K562 (cell line): ENCODE data around the gene NAA15. TPM values are rescaled to one million over a fixed set of nuclear protein-coding genes. Genes with fewer than 3 reads are reported as not detected.

Source experiments
- ATAC-seq: fragments of 200-7000 bp; cut with Tn5 transposase; 3 replicates; pipeline ENCODE4 v1.9.1; 2020; ENCODE audit warnings: moderate library complexity
- BruUV-seq: library from RNA; stranded (reverse); fragments of 400-500 nt; replicated peaks from 2 replicates; lab custom pipeline; 2021; lab: Mats Ljungman, UMichigan
- CTCF ChIA-PET: fragments of 300-600 bp; formaldehyde crosslinking; extraction: SDS; loops from one replicate; lab custom pipeline; 2021; ENCODE audit warnings: low intra/inter-chr PET ratio; lab: Yijun Ruan, JAX
- POLR2A ChIA-PET: fragments of 300-600, 350-650 bp; sonication (Branson Sonifier 250); formaldehyde crosslinking; extraction: SDS; loops from one replicate; lab custom pipeline; 2021; ENCODE audit warnings: antibody characterized with exemption, inconsistent platforms; lab: Yijun Ruan, JAX
- DNase-seq, 4 experiments: peaks; one replicate each; pipeline versions ENCODE4 v3.0.0 to v3.0.0-alpha.2; 2011 to 2018; ENCODE audit warnings: low spot score in 3 of 4, mixed read lengths in 3 of 4; ENCODE audit errors: extremely low read depth in 1 of 4
- FAIRE-seq: peaks from 2 replicates; lab custom pipeline; 2011; peaks lifted over from hg19 to GRCh38; lab: Jason Lieb, UNC
- H2AFZ ChIP-seq: 2 replicates; pipeline ENCODE4 v1.6.0; 2011; ENCODE audit warnings: low read depth, low read length, control low read depth, inconsistent platforms
- H3K27ac ChIP-seq: fragments of 200-600 bp; 3 replicates; pipeline ENCODE4 v1.8.0; 2011; ENCODE audit warnings: low read depth, mild to moderate bottlenecking, control low read depth, inconsistent platforms, low read length, moderate library complexity, mixed read lengths; ENCODE audit errors: extremely low read depth
- H3K27me3 ChIP-seq, 2 experiments: fragments of 300-600 bp in 1 of 2; 2 replicates in 1 of 2; 3 replicates in 1 of 2; pipeline versions ENCODE4 v1.6.0 to v1.8.0; 2011; ENCODE audit warnings: inconsistent platforms in 2 of 2, low read length in 2 of 2, mild to moderate bottlenecking in 1 of 2, mixed read lengths in 1 of 2, moderate library complexity in 1 of 2; ENCODE audit not compliant: control insufficient read depth in 2 of 2, insufficient read depth in 2 of 2
- H3K36me3 ChIP-seq: fragments of 300-600 bp; 3 replicates; pipeline ENCODE4 v1.8.0; 2011; ENCODE audit warnings: mild to moderate bottlenecking, low read length, inconsistent platforms; ENCODE audit not compliant: control insufficient read depth, insufficient read depth
- H3K4me1 ChIP-seq, 2 experiments: fragments of 200-600 bp in 1 of 2; replicated peaks in 1 of 2; 2 replicates in 1 of 2; 3 replicates in 1 of 2; pipeline versions ENCODE4 v1.5.1 to v1.8.0; 2011; ENCODE audit warnings: inconsistent platforms in 2 of 2, low read length in 2 of 2, mild to moderate bottlenecking in 1 of 2, mixed read lengths in 1 of 2, moderate library complexity in 1 of 2; ENCODE audit not compliant: control insufficient read depth in 2 of 2, insufficient read depth in 2 of 2
- H3K4me2 ChIP-seq: 2 replicates; pipeline ENCODE4 v1.6.1; 2011; ENCODE audit warnings: low read length, control low read depth, inconsistent platforms, mixed read lengths; ENCODE audit not compliant: insufficient read depth
- H3K4me3 ChIP-seq: fragments of 200-600 bp; sonication (generic), shearing (Covaris generic); 2 replicates; pipeline ENCODE4 v1.5.1; 2016; ENCODE audit warnings: control low read depth, inconsistent platforms
- H3K79me2 ChIP-seq: fragments of 200-600 bp; 3 replicates; pipeline ENCODE4 v1.8.0; 2011; ENCODE audit warnings: low read length, inconsistent platforms; ENCODE audit not compliant: control insufficient read depth, insufficient read depth
- H3K9ac ChIP-seq, 2 experiments: 2 replicates each; pipeline versions ENCODE4 v1.6.0 to v1.6.1; 2011; ENCODE audit warnings: low read depth in 2 of 2, low read length in 2 of 2, control low read depth in 1 of 2, inconsistent platforms in 1 of 2, mild to moderate bottlenecking in 1 of 2, mixed read lengths in 1 of 2; ENCODE audit not compliant: insufficient read depth in 1 of 2
- H3K9me1 ChIP-seq: one replicate; pipeline ENCODE4 v1.6.0; 2011; ENCODE audit warnings: inconsistent platforms, mild to moderate bottlenecking, low read length, moderate library complexity; ENCODE audit not compliant: control insufficient read depth, insufficient read depth
- H3K9me3 ChIP-seq: replicated peaks from 2 replicates; pipeline ENCODE4 v1.5.1; 2011; ENCODE audit warnings: low read depth, low read length, inconsistent platforms; ENCODE audit not compliant: control insufficient read depth, insufficient read depth
- H4K20me1 ChIP-seq: replicated peaks from 2 replicates; pipeline ENCODE4 v1.6.1; 2011; ENCODE audit warnings: low read length, inconsistent platforms, mixed read lengths; ENCODE audit not compliant: control insufficient read depth, insufficient read depth
- ARID3B ChIP-seq: fragments of 250-450 bp; sonication (Bioruptor Pico); IDR thresholded peaks from 2 replicates; pipeline ENCODE4 v1.4.0; 2020; ENCODE audit warnings: borderline replicate concordance
- E2F4 ChIP-seq: sonication (generic); formaldehyde crosslinking; IDR thresholded peaks from 2 replicates; pipeline ENCODE4 v1.8.0; 2022; ENCODE audit warnings: mild to moderate bottlenecking, low read depth, missing genetic modification reagents
- FOXP1 ChIP-seq: sonication (generic); formaldehyde crosslinking; IDR thresholded peaks from 2 replicates; pipeline ENCODE4 v1.8.0; 2022; ENCODE audit warnings: mild to moderate bottlenecking, missing genetic modification reagents
- HMGN3 ChIP-seq: IDR thresholded peaks from 2 replicates; pipeline ENCODE4 v1.6.1; 2011; ENCODE audit warnings: borderline replicate concordance, low read depth, mild to moderate bottlenecking, mixed read lengths, low read length; ENCODE audit not compliant: insufficient read length; ENCODE audit errors: extremely low read depth
- MCM5 ChIP-seq: fragments of 450-650 bp; IDR thresholded peaks from 2 replicates; pipeline ENCODE4 v1.6.1; 2016; ENCODE audit warnings: low read depth
- MNT ChIP-seq, 2 experiments: fragments of 450-650 bp; conservative IDR thresholded peaks; 2 replicates each; pipeline ENCODE4 v1.6.1; 2017; ENCODE audit warnings: mild to moderate bottlenecking in 2 of 2, moderate library complexity in 2 of 2
- NR2F6 ChIP-seq: fragments of 450-650 bp; formaldehyde crosslinking; IDR thresholded peaks from 2 replicates; pipeline ENCODE4 v1.4.0; 2020; ENCODE audit warnings: mild to moderate bottlenecking
- PHF20 ChIP-seq: fragments of 450-650 bp; IDR thresholded peaks from 2 replicates; pipeline ENCODE4 v1.6.1; 2018; ENCODE audit not compliant: partially characterized antibody
- PTBP1 ChIP-seq: fragments of 200-400 bp; formaldehyde crosslinking; IDR thresholded peaks from 2 replicates; pipeline ENCODE4 v1.6.1; 2017; ENCODE audit warnings: low read depth, low read length
- RNF219 ChIP-seq: fragments of 250-450 bp; sonication (Bioruptor Pico); IDR thresholded peaks from 2 replicates; pipeline ENCODE4 v1.5.0; 2022; ENCODE audit warnings: mild to moderate bottlenecking
- ZNF740 ChIP-seq, 3 experiments: fragments of 200-800 bp in 1 of 3; sonication (Bioruptor generic) in 1 of 3; sonication (generic) in 1 of 3; formaldehyde crosslinking in 1 of 3; IDR thresholded peaks; 2 replicates each; pipeline versions ENCODE4 v1.6.1 to v1.8.0; 2016 to 2022; ENCODE audit warnings: mild to moderate bottlenecking in 2 of 3, missing compliant biosample characterization in 2 of 3, missing genetic modification characterization in 2 of 3, missing genetic modification reagents in 1 of 3
- ZNF75A ChIP-seq: fragments of 450-650 bp; formaldehyde crosslinking; IDR thresholded peaks from 2 replicates; pipeline ENCODE4 v1.4.0; 2020; ENCODE audit warnings: mild to moderate bottlenecking
- WGBS: fragments of 100-300 bp; shearing (Covaris generic); methylation state at CpG from one replicate; pipeline ENCODE4 v1.1.6; 2016; ENCODE audit warnings: low coverage, mixed read lengths; ENCODE audit not compliant: insufficient coverage; ENCODE audit errors: missing lambda C conversion rate; 5-methylcytosine and 5-hydroxymethylcytosine counted together
- in situ Hi-C: fragments of 300-500 bp; cut with MboI; formaldehyde crosslinking; loops from 4 replicates; pipeline ENCODE4 v1.15.0; 2018; ENCODE audit warnings: inconsistent platforms, mixed read lengths
- intact Hi-C: fragments of 100-400 bp; cut with micrococcal nuclease; formaldehyde crosslinking; loops from 2 replicates; pipeline ENCODE4 v1.14.2; 2022
- polyA plus RNA-seq, 8 experiments: library from polyadenylated mRNA; depleted of rRNA in 4 of 8; stranded (reverse) in 5 of 8; unstranded in 3 of 8; fragments of >200 nt; fragmentation: Nextera tagmentation in 2 of 8; fragmentation: Illumina TruSeq in 1 of 8; extraction: Ambion mirVana in 2 of 8; extraction: Trizol in 1 of 8; gene quantifications; 2 replicates each; pipeline versions ENCODE4 v1.2.1 to v1.2.3, GENCODE V29; 2011 to 2014; ENCODE audit warnings: inconsistent platforms in 1 of 8, missing spikeins in 1 of 8
- total RNA-seq, 7 experiments: library from RNA; depleted of rRNA in 6 of 7; stranded (reverse); fragments of >200 nt in 6 of 7; fragmentation: Illumina TruSeq in 2 of 7; extraction: Trizol in 2 of 7; gene quantifications; 2 replicates each; pipeline versions ENCODE4 v1.2.1 to v1.2.3, GENCODE V29; 2011 to 2021; ENCODE audit warnings: low replicate concordance in 1 of 7

Gene NAA15
- total and polyA plus RNA-seq, 9 of the 15 experiments (the other 6 are each of a cell fraction or from before 2014, with no cell fraction given), result 37.8 to 117 (median 63.2) TPM

GRCh38 chr4:139368998-139369397 is 67.7 kb downstream of the NAA15 start:
- H3K27ac ChIP-seq, result no peak overlapping the region
- peaks cover 93% of the 10 kb centered on the region for H3K36me3 ChIP-seq
- TF ChIP-seq E2F4 (CRISPR knock-in tag) (no peak), PTBP1 (no peak), ARID3B (CRISPR knock-in tag) (no peak), RNF219 (CRISPR knock-in tag) (no peak), NR2F6 (no peak), ZNF75A (CRISPR knock-in tag) (no peak), ZNF740 (CRISPR knock-in tag; IDR thresholded peaks at IDR 0.05) (no peak), ZNF740 (tag; IDR thresholded peaks at IDR 0.05) (no peak), HMGN3 (no peak), PHF20 (no peak), FOXP1 (CRISPR knock-in tag) (no peak), MNT (conservative IDR thresholded peaks at IDR 0.05) (no peak), MCM5 (no peak)
- no peaks in the 10 kb centered on the region for H3K27me3 ChIP-seq
- FAIRE-seq, result no peak
- POLR2A ChIA-PET, result no interaction called here
- H3K79me2 ChIP-seq, result peaks cover 22% of the 10 kb centered on the region; the same call in 2 of the 3 replicates
- in situ Hi-C loops (no loop called here), intact Hi-C loops (no loop called here)
- no peak overlapping the region for H3K4me2 ChIP-seq
- 95% methylated on average over 1 of the region's 1 CpG for WGBS
- no TSS peak for BruUV-seq
- no peak for DNase-seq
- no peaks in the 10 kb centered on the region for H3K4me1 ChIP-seq
- CTCF ChIA-PET, result no interaction called here
- no peaks in the 10 kb centered on the region for H4K20me1 ChIP-seq
- H3K9me3 ChIP-seq, result no peaks in the 10 kb centered on the region
- H2AFZ ChIP-seq, result no peak overlapping the region
- no peak overlapping the region for H3K4me3 ChIP-seq
- ATAC-seq, result no peak
- no peaks in the 10 kb centered on the region for H3K9me1 ChIP-seq
- H3K9ac ChIP-seq, result no peak overlapping the region
